Measurements from ENCODE around the gene FAM25G.
"Not testable (repeated sequence)": the region's sequence is repeated elsewhere in the genome, so short reads cannot be mapped to it uniquely, and the experiment has no call there.

The FAM25G gene

DNA sequence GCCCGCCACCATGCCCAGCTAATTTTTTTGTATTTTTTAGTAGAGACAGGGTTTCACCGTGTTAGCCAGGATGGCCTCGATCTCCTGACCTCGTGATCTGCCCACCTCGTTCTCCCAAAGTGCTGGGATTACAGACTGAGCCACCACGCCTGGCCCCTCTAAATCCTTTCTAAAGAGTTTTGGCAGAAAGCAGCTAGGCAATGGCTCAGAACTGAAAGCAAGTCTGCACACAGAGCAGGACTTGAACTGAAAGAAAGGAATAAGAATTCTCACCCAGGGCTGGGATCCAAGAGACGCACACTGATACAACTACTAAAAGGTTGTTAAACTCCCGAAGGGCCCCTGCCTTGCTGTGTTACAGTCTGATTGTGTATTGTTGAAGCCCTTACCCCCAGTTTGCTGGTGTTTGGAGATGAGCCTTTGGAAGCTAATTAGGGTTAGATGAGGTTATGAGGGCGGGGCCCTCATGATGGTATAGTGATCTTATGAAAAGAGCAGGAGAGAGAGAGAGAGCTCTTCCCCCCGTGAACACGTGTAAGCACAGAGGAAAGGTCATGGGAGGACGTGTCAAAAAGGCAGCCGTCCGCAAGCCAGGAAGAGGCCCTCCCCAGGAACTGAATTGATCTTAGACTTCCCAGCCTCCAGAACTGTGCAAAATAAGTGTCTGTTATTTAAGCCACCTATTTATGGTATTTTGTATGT lies 26.1 kb downstream of the FAM25G start:
- not testable (repeated sequence) for DNase-seq (ENCODE audit: low read depth in 2 of 3, low spot score in 2 of 3)

DNA sequence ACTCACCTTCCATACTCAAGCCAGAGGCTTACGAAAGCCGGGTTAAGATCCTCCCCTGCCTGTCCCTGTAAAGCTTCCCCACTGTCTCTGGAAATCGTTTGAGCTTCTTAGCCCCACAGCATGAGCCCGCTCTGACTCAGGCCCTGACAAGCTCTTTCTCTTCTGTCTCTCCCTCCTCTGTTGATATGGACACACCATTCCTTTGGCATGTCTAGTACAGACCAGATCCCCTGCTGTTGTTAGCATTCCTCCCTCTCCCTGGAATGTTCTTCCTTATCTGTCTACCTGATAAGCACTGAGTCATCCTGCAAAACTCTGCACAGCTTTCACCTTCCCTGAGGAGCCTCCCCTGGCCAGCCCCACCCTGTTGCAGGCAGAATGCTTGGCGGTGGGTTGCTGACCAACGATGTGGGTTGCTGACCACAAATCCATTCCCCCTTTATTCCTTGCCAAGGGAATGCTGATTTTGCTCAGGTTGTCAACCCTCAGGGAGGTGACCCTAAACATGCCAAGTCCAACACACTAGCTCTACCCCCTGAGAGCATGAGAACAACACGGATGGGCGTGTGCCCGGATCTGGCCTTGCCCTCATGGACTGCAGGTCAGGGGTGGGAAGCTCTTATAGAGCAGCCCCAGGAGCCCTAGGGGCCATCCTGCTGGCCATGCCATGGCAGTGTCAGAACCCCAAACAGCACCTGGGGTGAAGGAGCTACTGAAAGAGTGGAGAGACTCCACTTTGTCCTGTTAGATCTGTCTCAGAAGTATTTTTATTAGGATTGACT lies 28.7 kb downstream of the FAM25G start:
- not testable (repeated sequence) for DNase-seq (ENCODE audit: low read depth in 2 of 3, low spot score in 2 of 3)

GRCh38 chr10:47461261-47461687 lies 30.2 kb downstream of the FAM25G start:
- not testable (repeated sequence) for DNase-seq (ENCODE audit: low read depth in 2 of 3, low spot score in 2 of 3)

DNA sequence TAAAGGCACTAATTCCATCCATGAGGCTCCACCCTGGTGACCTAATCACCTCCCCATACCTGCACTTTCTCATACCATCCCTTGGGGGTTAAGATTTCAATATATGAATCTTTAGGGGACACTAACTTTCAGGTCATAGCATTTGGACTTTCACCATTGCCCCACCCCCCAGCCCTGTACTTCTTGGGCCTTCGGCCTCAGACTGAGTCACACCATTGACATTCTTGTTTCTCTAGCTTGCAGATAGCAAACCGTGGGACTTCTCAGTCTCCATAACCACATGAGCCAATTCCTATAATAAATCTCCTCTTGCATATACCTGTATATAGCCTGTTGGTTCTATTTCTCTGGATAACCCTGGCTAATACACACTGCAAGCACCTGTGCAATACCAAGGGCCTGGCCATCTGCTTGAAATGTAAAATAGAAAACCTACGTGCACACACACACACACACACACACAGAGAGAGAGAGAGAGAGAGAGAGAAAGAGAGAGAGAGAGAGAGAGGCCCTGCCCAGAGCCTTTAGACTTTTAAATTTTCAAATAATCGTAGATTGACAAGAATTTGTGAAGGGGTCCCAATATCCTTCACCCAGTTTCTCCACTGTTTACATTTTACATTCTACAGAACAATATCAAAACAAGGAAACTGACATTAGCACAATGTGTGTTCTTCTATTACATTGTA lies 32.9 kb downstream of the FAM25G start:
- no peak for DNase-seq (ENCODE audit: low read depth in 2 of 3, low spot score in 2 of 3)

DNA sequence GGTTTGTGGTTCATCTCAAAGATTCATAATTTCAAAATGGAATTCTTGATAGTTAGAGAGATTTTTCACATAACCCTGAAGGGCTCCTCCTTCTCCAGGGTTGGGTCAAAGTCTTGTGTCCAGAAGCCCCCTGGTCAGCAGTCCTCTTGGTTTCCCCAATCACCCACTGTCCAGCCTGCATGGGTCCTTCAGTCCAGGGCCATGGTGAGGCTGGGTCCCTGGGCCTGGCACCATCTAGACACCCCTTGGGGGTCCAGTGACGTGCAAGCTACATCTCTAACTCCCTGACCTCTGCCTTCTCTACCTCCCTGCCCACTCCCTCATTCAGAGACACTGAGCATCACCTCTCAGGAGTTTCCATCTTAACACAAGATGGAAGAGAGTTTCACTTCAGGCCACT lies 33.7 kb downstream of the FAM25G start:
- DNase-seq (ENCODE audit: low read depth in 2 of 3, low spot score in 2 of 3) = no peak

DNA sequence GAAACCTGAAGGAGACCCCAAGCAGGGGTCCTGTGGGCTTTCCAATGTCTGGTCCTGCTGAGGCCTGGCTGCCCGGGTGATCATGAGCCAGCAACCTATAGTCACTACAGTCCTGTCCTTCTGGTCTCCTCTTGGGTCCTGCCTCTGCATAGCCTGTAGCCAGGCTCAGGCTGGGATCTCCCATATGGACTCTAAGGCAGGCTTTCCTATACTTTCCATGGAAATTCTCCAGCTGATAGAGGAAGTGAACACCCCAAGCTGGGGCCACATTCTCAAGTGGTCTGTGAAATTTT lies 34.0 kb downstream of the FAM25G start:
- no peak for DNase-seq (ENCODE audit: low read depth in 2 of 3, low spot score in 2 of 3)

DNA sequence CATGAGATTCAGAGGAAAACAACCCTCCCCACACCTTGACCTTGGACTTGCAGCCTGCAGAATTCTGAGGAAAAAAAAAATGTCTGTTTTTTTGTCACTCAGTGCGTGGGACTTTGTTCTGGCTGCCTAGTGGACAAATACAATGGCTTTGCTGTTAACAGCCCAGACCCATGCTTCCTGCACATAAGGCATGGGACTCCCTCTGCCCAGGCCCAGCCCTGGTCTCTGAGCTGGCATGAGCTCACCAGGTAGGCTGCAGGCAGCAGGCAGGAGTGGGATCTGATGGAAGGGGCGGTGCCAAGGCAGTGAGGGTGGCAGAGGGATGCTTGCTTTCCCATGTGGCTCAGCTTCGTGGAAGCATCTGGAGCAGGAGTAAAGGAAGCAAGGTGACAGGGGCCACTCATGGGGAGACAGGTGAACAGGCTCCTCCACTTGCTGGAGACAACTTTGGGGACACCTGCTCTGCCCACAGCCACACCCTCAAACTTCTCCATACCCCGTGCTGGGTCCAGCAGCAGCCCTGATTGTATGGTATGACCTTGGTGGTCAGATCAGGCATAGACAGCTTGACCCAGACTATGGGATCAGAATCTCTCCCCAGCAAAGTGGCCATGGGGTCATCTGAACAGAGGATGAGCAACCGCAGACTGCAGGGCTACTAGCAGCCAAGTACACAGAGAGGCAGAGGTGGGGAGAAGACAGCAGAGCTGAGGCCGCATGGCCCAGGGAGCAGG lies 34.5 kb downstream of the FAM25G start:
- DNase-seq (ENCODE audit: low read depth in 2 of 3, low spot score in 2 of 3) = no peak

- no peak for DNase-seq (ENCODE audit: low read depth in 2 of 3, low spot score in 2 of 3)
Observed at GRCh38 chr10:47456079-47456785, 35.3 kb downstream of the FAM25G start.

DNA sequence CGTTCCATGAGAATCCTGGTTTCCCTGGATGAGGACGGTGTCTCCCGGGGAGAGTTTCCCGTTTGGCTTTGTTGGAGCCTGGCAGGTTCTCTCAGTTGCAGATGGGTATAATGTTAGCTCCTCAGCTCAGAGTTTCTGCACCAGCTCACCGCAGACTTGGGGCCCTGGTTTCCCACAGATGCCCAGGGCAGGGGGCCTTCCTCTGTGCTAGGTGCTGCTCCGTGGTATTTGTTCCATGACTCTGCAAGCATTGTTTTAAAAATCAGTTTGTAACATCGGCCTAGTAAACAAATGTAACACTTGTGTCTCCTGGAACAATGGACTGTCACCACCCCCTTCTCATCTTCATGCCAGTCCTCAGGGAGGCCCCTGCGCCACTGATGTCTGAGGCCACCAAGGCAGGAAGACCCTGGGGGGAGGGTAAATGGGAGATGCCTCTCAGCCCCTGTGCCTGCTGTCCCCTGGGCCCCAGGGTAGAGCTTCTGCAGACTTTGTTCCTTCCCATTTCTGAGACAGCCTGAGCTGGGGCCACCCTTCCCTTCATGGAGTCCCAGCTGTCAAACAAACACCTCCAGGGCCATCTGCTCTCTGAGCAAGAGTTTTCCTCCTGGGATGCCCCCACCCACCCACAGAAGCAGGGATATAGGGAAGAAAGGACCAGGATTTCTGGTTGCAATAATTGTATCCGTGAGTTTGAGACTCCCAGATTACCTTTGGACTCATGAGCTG lies 36.0 kb downstream of the FAM25G start:
- not testable (repeated sequence) for DNase-seq (ENCODE audit: low read depth in 2 of 3, low spot score in 2 of 3)

- DNase-seq (ENCODE audit: low read depth in 2 of 3, low spot score in 2 of 3) = no peak
Observed at GRCh38 chr10:47454780-47455058, 36.8 kb downstream of the FAM25G start.

GRCh38 chr10:47454008-47454779 lies 37.3 kb downstream of the FAM25G start:
- no peak for DNase-seq (ENCODE audit: low read depth in 2 of 3, low spot score in 2 of 3)

DNA sequence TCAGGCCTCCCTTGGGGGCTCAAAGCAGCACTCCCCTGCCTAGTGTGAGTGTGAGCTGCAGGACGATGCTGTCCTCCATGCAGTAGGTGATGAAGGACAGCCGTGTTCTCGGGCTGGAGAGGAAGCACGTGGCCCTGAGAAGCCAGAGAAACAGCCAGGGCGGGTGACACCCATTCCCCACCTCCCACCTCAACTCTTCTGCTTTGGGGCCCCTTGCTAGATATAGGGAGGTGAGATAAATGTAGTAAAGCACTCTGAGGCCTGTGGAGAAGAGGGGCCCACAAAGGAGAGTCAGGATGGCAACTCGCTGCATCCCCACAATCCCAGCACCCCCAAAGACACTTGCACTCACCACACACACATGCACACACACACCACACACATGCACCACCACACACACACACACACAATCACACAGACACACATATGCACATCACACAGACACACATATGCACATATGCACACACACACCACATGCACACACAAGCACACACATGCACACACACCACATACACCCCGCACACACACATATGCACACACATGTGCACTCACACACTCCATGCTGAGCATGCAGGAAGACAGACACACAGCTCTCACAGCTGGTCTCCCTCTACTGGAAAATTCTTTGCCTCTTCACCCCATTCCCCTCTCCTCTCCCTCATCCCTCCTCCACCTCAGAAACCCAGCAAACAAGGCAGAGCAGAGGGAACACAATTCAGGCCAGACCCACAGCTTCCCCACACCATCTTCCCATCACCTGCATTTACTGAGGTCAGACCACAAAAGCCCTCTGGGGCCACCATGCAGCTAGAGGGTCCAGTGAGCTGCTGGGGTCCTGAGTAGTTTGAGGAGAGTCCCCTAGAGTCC lies 38.1 kb downstream of the FAM25G start:
- no peak for DNase-seq (ENCODE audit: low read depth in 2 of 3, low spot score in 2 of 3)

GRCh38 chr10:47452495-47453140 lies 38.9 kb downstream of the FAM25G start:
- no peak for DNase-seq (ENCODE audit: low read depth in 2 of 3, low spot score in 2 of 3)

GRCh38 chr10:47451998-47452494 lies 39.5 kb downstream of the FAM25G start:
- no peak for DNase-seq (ENCODE audit: low read depth in 2 of 3, low spot score in 2 of 3)

DNA sequence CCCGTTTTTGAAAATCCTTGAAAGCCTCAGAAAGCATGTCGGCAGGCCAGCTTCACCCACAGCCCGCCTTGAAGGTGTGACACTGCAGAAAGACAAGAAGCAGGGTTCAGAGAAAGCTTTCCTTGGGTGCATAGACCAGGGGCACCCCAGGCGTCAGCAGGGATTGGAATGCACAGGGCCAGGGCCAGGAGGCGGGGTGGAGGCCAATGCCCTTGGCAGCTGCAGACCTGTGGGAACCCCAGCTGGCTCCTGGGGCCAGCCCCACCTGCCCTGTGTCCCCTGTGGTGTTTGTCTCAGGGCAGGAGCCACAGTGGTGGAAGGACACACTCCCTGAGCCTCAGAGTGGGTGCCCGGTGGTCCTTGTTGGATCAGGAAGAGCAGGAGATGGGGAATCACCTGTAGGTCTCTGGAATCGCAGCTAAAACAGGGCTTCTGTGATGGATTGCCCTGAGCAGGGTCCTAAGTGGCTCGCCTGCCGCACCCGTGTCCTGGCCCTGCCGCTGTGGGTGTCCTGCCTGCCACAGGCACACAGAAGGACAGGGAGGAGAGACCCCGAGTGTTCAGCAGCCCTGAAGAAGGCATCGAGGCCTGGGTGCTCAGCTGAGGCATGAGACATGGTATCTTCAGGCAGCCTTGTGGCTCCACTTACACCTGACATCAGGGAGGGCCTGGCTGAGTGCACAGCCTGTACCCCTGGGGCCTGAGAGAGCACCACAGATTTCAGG lies 40.1 kb downstream of the FAM25G start:
- DNase-seq (ENCODE audit: low read depth in 2 of 3, low spot score in 2 of 3) = no peak

DNA sequence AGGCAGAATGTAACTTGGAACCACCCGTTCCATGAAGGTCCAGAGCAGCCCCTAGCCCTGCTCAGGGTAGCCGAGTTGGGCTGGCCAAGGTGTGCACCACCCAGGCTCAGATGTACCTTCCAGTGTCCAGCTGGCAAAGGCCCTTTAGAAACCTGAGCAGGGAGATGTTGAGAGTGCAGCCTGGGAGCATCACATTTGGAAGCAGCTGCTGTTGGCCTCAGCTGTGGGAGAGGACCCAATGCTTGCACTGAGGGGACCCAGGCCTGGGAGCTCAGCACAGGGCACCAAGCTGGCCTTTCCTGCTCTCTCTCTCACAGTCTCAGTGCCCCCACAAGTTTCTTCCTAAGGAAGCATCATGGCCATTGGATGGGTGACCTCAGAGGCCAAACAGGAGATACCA lies 41.1 kb downstream of the FAM25G start:
- DNase-seq (ENCODE audit: low read depth in 2 of 3, low spot score in 2 of 3) = no peak

DNA sequence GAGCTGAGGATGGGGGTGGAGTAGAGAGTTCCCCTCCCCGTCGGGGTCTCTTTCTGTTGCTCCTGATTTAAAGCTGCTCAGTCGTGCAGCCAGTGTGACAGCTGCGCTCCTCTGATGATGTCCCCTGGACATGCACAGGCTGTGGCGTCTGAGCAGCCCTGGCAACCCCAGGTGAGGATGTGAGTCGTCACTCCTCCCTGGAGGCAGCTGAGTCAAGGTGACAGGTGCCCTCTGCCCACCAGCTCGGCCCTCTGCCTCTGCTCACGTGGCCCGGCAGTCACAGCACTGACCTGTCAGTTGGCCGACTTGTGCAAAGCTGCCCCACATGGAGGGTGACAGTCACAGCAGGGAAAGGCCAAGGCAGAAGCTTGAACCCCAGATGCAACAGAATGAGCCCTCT lies 41.5 kb downstream of the FAM25G start:
- DNase-seq (ENCODE audit: low read depth in 2 of 3, low spot score in 2 of 3) = no peak

Data from activated CD8-positive, alpha-beta memory T cell treated with anti-CD3 and anti-CD28 coated beads for 48 hours (primary cell).